H9 (cell line): ENCODE measurements around the gene GRIN2A. TPM values are rescaled to one million over a fixed set of nuclear protein-coding genes. Genes with fewer than 3 reads are reported as not detected.
"Not testable (repeated sequence)": the region's sequence is repeated elsewhere in the genome, so short reads cannot be mapped to it uniquely, and the experiment has no call there.

Experiments used
- DNase-seq: peaks from one replicate; pipeline ENCODE4 v3.0.0-alpha.2; 2017
- H2AFZ ChIP-seq: one replicate; pipeline ENCODE4 v1.6.1; 2013; ENCODE audit warnings: mild to moderate bottlenecking, low read length, control low read depth, moderate library complexity
- H2AK5ac ChIP-seq: 2 replicates; pipeline ENCODE4 v1.6.1; 2013; ENCODE audit warnings: low read length, control low read depth, mixed read lengths; ENCODE audit not compliant: insufficient read length
- H2BK120ac ChIP-seq: one replicate; pipeline ENCODE4 v1.6.1; 2013; ENCODE audit warnings: low read depth, mild to moderate bottlenecking, low read length, control low read depth, inconsistent platforms; ENCODE audit not compliant: poor library complexity, severe bottlenecking
- H2BK12ac ChIP-seq: 2 replicates; pipeline ENCODE4 v1.6.1; 2013; ENCODE audit warnings: low read length, control low read depth, mixed read lengths, low read depth; ENCODE audit not compliant: insufficient read length
- H2BK15ac ChIP-seq: 2 replicates; pipeline ENCODE4 v1.6.1; 2013; ENCODE audit warnings: low read depth, low read length, control low read depth
- H2BK20ac ChIP-seq: one replicate; pipeline ENCODE4 v1.6.1; 2013; ENCODE audit warnings: low read depth, mild to moderate bottlenecking, low read length, control low read depth, inconsistent platforms; ENCODE audit not compliant: poor library complexity, severe bottlenecking
- H2BK5ac ChIP-seq: 2 replicates; pipeline ENCODE4 v1.6.1; 2013; ENCODE audit warnings: low read length, control low read depth, mixed read lengths; ENCODE audit not compliant: insufficient read length
- H3K14ac ChIP-seq: 2 replicates; pipeline ENCODE4 v1.6.1; 2013; ENCODE audit warnings: low read length, control low read depth; ENCODE audit not compliant: insufficient read depth
- H3K18ac ChIP-seq: 2 replicates; pipeline ENCODE4 v1.6.1; 2013; ENCODE audit warnings: low read depth, mild to moderate bottlenecking, mixed read lengths, low read length, control low read depth; ENCODE audit not compliant: insufficient read length
- H3K23ac ChIP-seq: 2 replicates; pipeline ENCODE4 v1.6.1; 2013; ENCODE audit warnings: low read length, control low read depth, mixed read lengths, low read depth; ENCODE audit not compliant: insufficient read length
- H3K23me2 ChIP-seq: 2 replicates; pipeline ENCODE4 v1.6.1; 2013; ENCODE audit warnings: low read depth, mild to moderate bottlenecking, mixed read lengths, low read length, control low read depth; ENCODE audit not compliant: insufficient read length, poor library complexity, severe bottlenecking
- H3K27ac ChIP-seq: 2 replicates; pipeline ENCODE4 v1.5.1; 2013; ENCODE audit warnings: low read length, control low read depth, mixed read lengths, low read depth; ENCODE audit not compliant: insufficient read length
- H3K27me3 ChIP-seq: 2 replicates; pipeline ENCODE4 v1.6.1; 2013; ENCODE audit warnings: low read length, control low read depth, inconsistent platforms; ENCODE audit not compliant: insufficient read depth
- H3K4ac ChIP-seq: 2 replicates; pipeline ENCODE4 v1.6.1; 2013; ENCODE audit warnings: low read depth, mild to moderate bottlenecking, control low read depth, inconsistent platforms, low read length, moderate library complexity
- H3K4me1 ChIP-seq: 2 replicates; pipeline ENCODE4 v1.6.1; 2013; ENCODE audit warnings: low read length, control low read depth, inconsistent platforms; ENCODE audit not compliant: insufficient read depth
- H3K4me2 ChIP-seq: 2 replicates; pipeline ENCODE4 v1.6.1; 2013; ENCODE audit warnings: low read length, control low read depth, mixed read lengths; ENCODE audit not compliant: insufficient read length, insufficient read depth
- H3K56ac ChIP-seq: 2 replicates; pipeline ENCODE4 v1.6.1; 2013; ENCODE audit warnings: low read depth, mild to moderate bottlenecking, mixed read lengths, low read length, control low read depth; ENCODE audit not compliant: insufficient read length
- H3K79me1 ChIP-seq: 2 replicates; pipeline ENCODE4 v1.6.1; 2013; ENCODE audit warnings: low read depth, mild to moderate bottlenecking, moderate library complexity, low read length, control low read depth, inconsistent platforms; ENCODE audit not compliant: insufficient read depth, poor library complexity, severe bottlenecking
- H3K79me2 ChIP-seq: 2 replicates; pipeline ENCODE4 v1.6.1; 2013; ENCODE audit warnings: low read length, control low read depth, inconsistent platforms; ENCODE audit not compliant: insufficient read depth
- H3K9ac ChIP-seq: 2 replicates; pipeline ENCODE4 v1.6.1; 2013; ENCODE audit warnings: low read length, control low read depth, mixed read lengths; ENCODE audit not compliant: insufficient read length; ENCODE audit errors: extremely low read depth
- H3K9me3 ChIP-seq: one replicate; pipeline ENCODE4 v1.6.1; 2013; ENCODE audit warnings: low read depth, low read length, inconsistent platforms; ENCODE audit not compliant: control insufficient read depth
- H3T11ph ChIP-seq: one replicate; pipeline ENCODE4 v1.6.1; 2013; ENCODE audit warnings: mild to moderate bottlenecking, low read length, control low read depth, inconsistent platforms
- H4K20me1 ChIP-seq: one replicate; pipeline ENCODE4 v1.6.1; 2013; ENCODE audit not compliant: control insufficient read depth, insufficient read length, insufficient read depth
- H4K5ac ChIP-seq: 2 replicates; pipeline ENCODE4 v1.6.1; 2013; ENCODE audit warnings: low read depth, mild to moderate bottlenecking, mixed read lengths, low read length, control low read depth; ENCODE audit not compliant: insufficient read length
- H4K8ac ChIP-seq: replicated peaks from 2 replicates; pipeline ENCODE4 v1.6.1; 2013; ENCODE audit warnings: low read length, control low read depth, mixed read lengths, low read depth; ENCODE audit not compliant: insufficient read length
- H4K91ac ChIP-seq: 2 replicates; pipeline ENCODE4 v1.6.1; 2013; ENCODE audit warnings: low read depth, mild to moderate bottlenecking, moderate library complexity, mixed read lengths, low read length, control low read depth; ENCODE audit not compliant: insufficient read length
- H3K27ac Mint-ChIP-seq, 3 experiments: 2 replicates in 2 of 3; 3 replicates in 1 of 3; pipeline ENCODE4 v1.8.0; 2020 to 2021; ENCODE audit warnings: mixed read lengths in 3 of 3, mild to moderate bottlenecking in 1 of 3, moderate library complexity in 1 of 3
- H3K27me3 Mint-ChIP-seq: 2 replicates; pipeline ENCODE4 v1.8.0; 2021; ENCODE audit warnings: low read depth, mild to moderate bottlenecking, moderate library complexity, mixed read lengths
- H3K36me3 Mint-ChIP-seq, 3 experiments: 2 replicates in 2 of 3; 3 replicates in 1 of 3; pipeline ENCODE4 v1.8.0; 2020 to 2021; ENCODE audit warnings: low read depth in 3 of 3, mixed read lengths in 3 of 3; ENCODE audit not compliant: insufficient read depth in 1 of 3
- H3K4me1 Mint-ChIP-seq, 2 experiments: 2 replicates each; pipeline ENCODE4 v1.8.0; 2020; ENCODE audit warnings: mixed read lengths in 2 of 2
- H3K4me3 Mint-ChIP-seq, 2 experiments: 2 replicates in 1 of 2; 3 replicates in 1 of 2; pipeline ENCODE4 v1.8.0; 2020 to 2021; ENCODE audit warnings: mild to moderate bottlenecking in 2 of 2, mixed read lengths in 2 of 2, moderate library complexity in 1 of 2
- H3K9me3 Mint-ChIP-seq, 2 experiments: 2 replicates in 1 of 2; 3 replicates in 1 of 2; pipeline ENCODE4 v1.8.0; 2020; ENCODE audit warnings: mild to moderate bottlenecking in 2 of 2, mixed read lengths in 2 of 2, moderate library complexity in 1 of 2
- WGBS: extraction: QIAGEN DNeasy Blood & Tissue Kit; methylation state at CpG from one replicate; pipeline ENCODE4 v1.1.7; 2013; ENCODE audit warnings: missing lambda C conversion rate, low lambda C conversion rate, mixed read lengths; ENCODE audit not compliant: insufficient read length; ENCODE audit errors: extremely low coverage; 5-methylcytosine and 5-hydroxymethylcytosine counted together
- total RNA-seq: library from RNA; stranded (reverse); gene quantifications from 2 replicates; pipeline ENCODE4 v1.2.1, GENCODE V29; 2021
- TF ChIP-seq, protein P1 (sequence below): fragments of 200-600 bp; sonication (generic); conservative IDR thresholded peaks from 3 replicates; pipeline ENCODE4 v1.8.0; 2021; ENCODE audit warnings: antibody characterized with exemption, mild to moderate bottlenecking

Gene GRIN2A
- total RNA-seq, 1 experiment from 2014 or later: 1.5 TPM

- DNase-seq: no peak
Observed at GRCh38 chr16:9885467-9885866, 296.8 kb downstream of the GRIN2A start.

DNA sequence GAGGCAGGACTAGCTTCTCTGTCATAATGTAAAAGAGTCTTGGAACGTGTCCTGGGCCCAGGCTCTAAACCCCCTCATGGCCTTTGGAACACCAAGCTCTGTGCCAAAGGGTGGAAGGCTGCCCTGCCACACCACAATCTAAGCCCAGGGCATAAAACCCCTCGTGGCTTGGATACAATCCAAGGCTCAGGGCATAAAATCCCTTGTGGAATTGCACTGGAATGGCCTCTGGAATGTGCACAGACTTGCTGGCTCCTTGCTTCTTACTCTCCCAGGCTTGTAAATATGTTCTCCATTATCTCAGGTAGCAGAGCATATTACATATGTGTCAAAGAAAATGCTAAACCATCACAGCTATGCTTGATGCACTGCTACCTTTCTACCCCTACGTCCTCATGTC is 306.2 kb downstream of the GRIN2A start:
- H4K91ac ChIP-seq, H3K23me2 ChIP-seq, H2BK15ac ChIP-seq, H3K27ac ChIP-seq, H3K18ac ChIP-seq, H3K4me2 ChIP-seq, H3K36me3 Mint-ChIP-seq, H4K8ac ChIP-seq, H3K27me3 Mint-ChIP-seq, H3K9me3 Mint-ChIP-seq, H3K27me3 ChIP-seq, H3K4me3 Mint-ChIP-seq, H3K27ac Mint-ChIP-seq, H2BK20ac ChIP-seq, H3K9ac ChIP-seq, H2AFZ ChIP-seq, DNase-seq, H2AK5ac ChIP-seq, H2BK120ac ChIP-seq, H3K4me1 ChIP-seq, H3T11ph ChIP-seq, H3K9me3 ChIP-seq, H3K56ac ChIP-seq, H4K5ac ChIP-seq, H3K14ac ChIP-seq, H2BK5ac ChIP-seq, H3K79me2 ChIP-seq, H3K79me1 ChIP-seq, H3K23ac ChIP-seq, H2BK12ac ChIP-seq, H3K4ac ChIP-seq, H4K20me1 ChIP-seq: not testable (repeated sequence)
- H3K4me1 Mint-ChIP-seq: peaks cover 23 to 34% of the 10 kb centered on the region in 2 experiments
- no CpG with 5 or more reads among the region's 3 CpGs for WGBS

More at GRCh38 chr16:9885467-9885866, 296.8 kb downstream of the GRIN2A start:
- no peaks in the 10 kb centered on the region for H3K23me2 ChIP-seq
- H2BK120ac ChIP-seq: no peak overlapping the region
- no peak overlapping the region for H3K14ac ChIP-seq
- H2BK5ac ChIP-seq: no peak overlapping the region
- H2BK15ac ChIP-seq: no peak overlapping the region
- TF ChIP-seq, protein P1, sequence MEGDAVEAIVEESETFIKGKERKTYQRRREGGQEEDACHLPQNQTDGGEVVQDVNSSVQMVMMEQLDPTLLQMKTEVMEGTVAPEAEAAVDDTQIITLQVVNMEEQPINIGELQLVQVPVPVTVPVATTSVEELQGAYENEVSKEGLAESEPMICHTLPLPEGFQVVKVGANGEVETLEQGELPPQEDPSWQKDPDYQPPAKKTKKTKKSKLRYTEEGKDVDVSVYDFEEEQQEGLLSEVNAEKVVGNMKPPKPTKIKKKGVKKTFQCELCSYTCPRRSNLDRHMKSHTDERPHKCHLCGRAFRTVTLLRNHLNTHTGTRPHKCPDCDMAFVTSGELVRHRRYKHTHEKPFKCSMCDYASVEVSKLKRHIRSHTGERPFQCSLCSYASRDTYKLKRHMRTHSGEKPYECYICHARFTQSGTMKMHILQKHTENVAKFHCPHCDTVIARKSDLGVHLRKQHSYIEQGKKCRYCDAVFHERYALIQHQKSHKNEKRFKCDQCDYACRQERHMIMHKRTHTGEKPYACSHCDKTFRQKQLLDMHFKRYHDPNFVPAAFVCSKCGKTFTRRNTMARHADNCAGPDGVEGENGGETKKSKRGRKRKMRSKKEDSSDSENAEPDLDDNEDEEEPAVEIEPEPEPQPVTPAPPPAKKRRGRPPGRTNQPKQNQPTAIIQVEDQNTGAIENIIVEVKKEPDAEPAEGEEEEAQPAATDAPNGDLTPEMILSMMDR: no peak
- Mint-ChIP-seq H3K27ac (no peak overlapping the region; a peak in 1 of 7 replicates), H3K4me3 (no peak overlapping the region), H3K27me3 (no peaks in the 10 kb centered on the region; the same call in 1 of the 2 replicates), H3K4me1 (peaks cover 11 to 15% of the 10 kb centered on the region in 2 experiments), H3K9me3 (no peaks in the 10 kb centered on the region), H3K36me3 (no peaks in the 10 kb centered on the region)
- no peaks in the 10 kb centered on the region for H3K4me1 ChIP-seq
- no peak overlapping the region for H4K91ac ChIP-seq
- no peak overlapping the region for H2BK20ac ChIP-seq
- no peak overlapping the region for H2BK12ac ChIP-seq
- no peak overlapping the region for H3K4ac ChIP-seq
- H3K79me2 ChIP-seq: no peaks in the 10 kb centered on the region
- no peak overlapping the region for H3K18ac ChIP-seq
- no peak overlapping the region for H3K23ac ChIP-seq
- WGBS: no CpG with 5 or more reads among the region's 9 CpGs
- no peak overlapping the region for H2AK5ac ChIP-seq
- no peaks in the 10 kb centered on the region for H4K20me1 ChIP-seq
- no peak overlapping the region for H3K27ac ChIP-seq
- H4K5ac ChIP-seq: no peak overlapping the region
- no peak overlapping the region for H4K8ac ChIP-seq
- no peak overlapping the region for H3K9ac ChIP-seq
- H3K9me3 ChIP-seq: no peaks in the 10 kb centered on the region
- no peak overlapping the region for H3T11ph ChIP-seq
- H3K27me3 ChIP-seq: no peaks in the 10 kb centered on the region
- H3K56ac ChIP-seq: no peak overlapping the region
- no peak overlapping the region for H2AFZ ChIP-seq
- H3K4me2 ChIP-seq: no peak overlapping the region
- no peaks in the 10 kb centered on the region for H3K79me1 ChIP-seq
